ENCODE results near the gene PLXNA1. TPM values are rescaled to one million over a fixed set of nuclear protein-coding genes. Genes with fewer than 3 reads are reported as not detected.

The PLXNA1 gene
- total and polyA plus RNA-seq, 10 of the 15 experiments (the other 5 are each of a cell fraction or from before 2014, with no cell fraction given): 0.03 to 16.4 (median 2.5) TPM

DNA sequence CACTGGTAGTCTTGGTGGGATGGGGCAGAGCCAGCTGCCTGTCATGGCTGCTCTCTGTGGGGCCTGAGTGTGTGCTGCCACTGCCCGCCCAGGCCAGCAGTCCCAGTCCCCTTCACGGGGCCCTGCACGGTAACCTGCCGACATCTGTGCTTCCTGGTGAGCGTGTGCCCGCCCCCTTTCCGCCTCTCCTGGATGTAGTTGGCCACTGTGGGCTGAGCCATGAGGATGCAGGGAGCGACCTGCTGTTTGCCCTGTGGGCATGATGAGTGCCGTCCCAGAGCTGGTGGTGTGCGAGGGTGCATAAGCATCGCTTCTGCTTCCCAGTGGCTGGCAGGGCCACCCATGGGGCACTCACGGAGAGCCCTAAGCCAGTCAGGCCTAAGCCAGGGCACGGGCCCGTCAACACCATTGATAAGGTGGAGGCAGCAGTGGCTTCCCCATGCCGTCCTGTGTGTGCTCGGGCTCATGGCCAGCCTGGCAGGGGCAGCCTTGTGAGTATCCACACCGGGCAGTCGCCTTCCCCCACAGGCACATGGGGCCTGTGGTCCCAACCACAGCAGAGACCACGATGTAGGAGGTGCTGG is 14.6 kb downstream of the PLXNA1 start:
- no TSS peak for BruUV-seq (replicated peaks)
- 79% methylated on average over 19 of the region's 19 CpGs for WGBS (ENCODE audit: insufficient coverage, insufficient replicate concordance, low lambda C conversion rate, missing lambda C conversion rate)
- RAD21 ChIA-PET (ENCODE audit: unreplicated experiment): no interaction called here

More for the DNA sequence above, 14.6 kb downstream of the PLXNA1 start:
- H3K4me1 ChIP-seq (ENCODE audit: control insufficient read depth, insufficient read depth, low read length): peaks cover 4% of the 10 kb centered on the region; the same call in 1 of the 2 replicates
- H3K4me2 ChIP-seq (ENCODE audit: control insufficient read depth, insufficient read depth): no peak overlapping the region
- SMC1A ChIA-PET (ENCODE audit: uncharacterized antibody, unreplicated experiment): no interaction called here
- H3K9ac ChIP-seq (ENCODE audit: control insufficient read depth, insufficient read depth, low read length): no peak overlapping the region
- FAIRE-seq (no peak), DNase-seq (ENCODE audit: low read depth, low spot score) (no peak), ATAC-seq (no peak)
- POLR2A ChIA-PET: no interaction called here
- TF ChIP-seq POLR2A (IDR thresholded peaks at IDR 0.05; ENCODE audit: low read depth, low read length): no peak
- TF ChIP-seq, protein P1, sequence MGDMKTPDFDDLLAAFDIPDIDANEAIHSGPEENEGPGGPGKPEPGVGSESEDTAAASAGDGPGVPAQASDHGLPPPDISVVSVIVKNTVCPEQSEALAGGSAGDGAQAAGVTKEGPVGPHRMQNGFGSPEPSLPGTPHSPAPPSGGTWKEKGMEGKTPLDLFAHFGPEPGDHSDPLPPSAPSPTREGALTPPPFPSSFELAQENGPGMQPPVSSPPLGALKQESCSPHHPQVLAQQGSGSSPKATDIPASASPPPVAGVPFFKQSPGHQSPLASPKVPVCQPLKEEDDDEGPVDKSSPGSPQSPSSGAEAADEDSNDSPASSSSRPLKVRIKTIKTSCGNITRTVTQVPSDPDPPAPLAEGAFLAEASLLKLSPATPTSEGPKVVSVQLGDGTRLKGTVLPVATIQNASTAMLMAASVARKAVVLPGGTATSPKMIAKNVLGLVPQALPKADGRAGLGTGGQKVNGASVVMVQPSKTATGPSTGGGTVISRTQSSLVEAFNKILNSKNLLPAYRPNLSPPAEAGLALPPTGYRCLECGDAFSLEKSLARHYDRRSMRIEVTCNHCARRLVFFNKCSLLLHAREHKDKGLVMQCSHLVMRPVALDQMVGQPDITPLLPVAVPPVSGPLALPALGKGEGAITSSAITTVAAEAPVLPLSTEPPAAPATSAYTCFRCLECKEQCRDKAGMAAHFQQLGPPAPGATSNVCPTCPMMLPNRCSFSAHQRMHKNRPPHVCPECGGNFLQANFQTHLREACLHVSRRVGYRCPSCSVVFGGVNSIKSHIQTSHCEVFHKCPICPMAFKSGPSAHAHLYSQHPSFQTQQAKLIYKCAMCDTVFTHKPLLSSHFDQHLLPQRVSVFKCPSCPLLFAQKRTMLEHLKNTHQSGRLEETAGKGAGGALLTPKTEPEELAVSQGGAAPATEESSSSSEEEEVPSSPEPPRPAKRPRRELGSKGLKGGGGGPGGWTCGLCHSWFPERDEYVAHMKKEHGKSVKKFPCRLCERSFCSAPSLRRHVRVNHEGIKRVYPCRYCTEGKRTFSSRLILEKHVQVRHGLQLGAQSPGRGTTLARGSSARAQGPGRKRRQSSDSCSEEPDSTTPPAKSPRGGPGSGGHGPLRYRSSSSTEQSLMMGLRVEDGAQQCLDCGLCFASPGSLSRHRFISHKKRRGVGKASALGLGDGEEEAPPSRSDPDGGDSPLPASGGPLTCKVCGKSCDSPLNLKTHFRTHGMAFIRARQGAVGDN (IDR thresholded peaks at IDR 0.05): no peak
- no peak for TF ChIP-seq NKRF (conservative IDR thresholded peaks at IDR 0.05)
- TF ChIP-seq ETV6 (conservative IDR thresholded peaks at IDR 0.05 in 1 of 2, IDR thresholded peaks at IDR 0.05 in 1 of 2; ENCODE audit: borderline replicate concordance in 1 of 2, low read depth in 1 of 2): no peak
- TF ChIP-seq, protein P2, sequence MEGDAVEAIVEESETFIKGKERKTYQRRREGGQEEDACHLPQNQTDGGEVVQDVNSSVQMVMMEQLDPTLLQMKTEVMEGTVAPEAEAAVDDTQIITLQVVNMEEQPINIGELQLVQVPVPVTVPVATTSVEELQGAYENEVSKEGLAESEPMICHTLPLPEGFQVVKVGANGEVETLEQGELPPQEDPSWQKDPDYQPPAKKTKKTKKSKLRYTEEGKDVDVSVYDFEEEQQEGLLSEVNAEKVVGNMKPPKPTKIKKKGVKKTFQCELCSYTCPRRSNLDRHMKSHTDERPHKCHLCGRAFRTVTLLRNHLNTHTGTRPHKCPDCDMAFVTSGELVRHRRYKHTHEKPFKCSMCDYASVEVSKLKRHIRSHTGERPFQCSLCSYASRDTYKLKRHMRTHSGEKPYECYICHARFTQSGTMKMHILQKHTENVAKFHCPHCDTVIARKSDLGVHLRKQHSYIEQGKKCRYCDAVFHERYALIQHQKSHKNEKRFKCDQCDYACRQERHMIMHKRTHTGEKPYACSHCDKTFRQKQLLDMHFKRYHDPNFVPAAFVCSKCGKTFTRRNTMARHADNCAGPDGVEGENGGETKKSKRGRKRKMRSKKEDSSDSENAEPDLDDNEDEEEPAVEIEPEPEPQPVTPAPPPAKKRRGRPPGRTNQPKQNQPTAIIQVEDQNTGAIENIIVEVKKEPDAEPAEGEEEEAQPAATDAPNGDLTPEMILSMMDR (IDR thresholded peaks at IDR 0.05 in 2 of 3, conservative IDR thresholded peaks at IDR 0.05 in 1 of 3; ENCODE audit: control insufficient read depth in 2 of 3, extremely low read depth in 1 of 3, insufficient read depth in 1 of 3, low read depth in 3 of 3, low read length in 3 of 3): no peak
- TF ChIP-seq BRCA1 (IDR thresholded peaks at IDR 0.05; ENCODE audit: low read depth, low read length): no peak
- no peak for TF ChIP-seq ZBTB11 (CRISPR knock-in tag; IDR thresholded peaks at IDR 0.05)
- no peak for TF ChIP-seq CREM (IDR thresholded peaks at IDR 0.05; ENCODE audit: low read depth)
- TF ChIP-seq EGR1 (IDR thresholded peaks at IDR 0.05; ENCODE audit: borderline replicate concordance in 1 of 2, low read depth in 2 of 2, low read length in 2 of 2): no peak
- no peak for TF ChIP-seq PAX5 (IDR thresholded peaks at IDR 0.05; ENCODE audit: borderline replicate concordance, low read depth, low read length)
- no peak for TF ChIP-seq NFIC (IDR thresholded peaks at IDR 0.05; ENCODE audit: low read depth, low read length)
- H3K27me3 ChIP-seq (replicated peaks in 1 of 2; ENCODE audit: control insufficient read depth in 2 of 2, insufficient read depth in 2 of 2, low read length in 1 of 2): no peaks in the 10 kb centered on the region
- peaks cover 0 to 6% of the 10 kb centered on the region in 2 experiments; a peak in 2 of 4 replicates for H3K36me3 ChIP-seq (ENCODE audit: control insufficient read depth in 2 of 2, insufficient read depth in 2 of 2, low read length in 1 of 2)
- no peaks in the 10 kb centered on the region for H3K9me3 ChIP-seq (replicated peaks; ENCODE audit: control insufficient read depth, insufficient read depth, low read length)
- intact Hi-C loops (cut with micrococcal nuclease; ENCODE audit: unreplicated experiment): no loop called here
- H3K27ac ChIP-seq (ENCODE audit: control insufficient read depth, insufficient read depth): no peak overlapping the region
- H2AFZ ChIP-seq (ENCODE audit: control insufficient read depth, low read depth, low read length): no peak overlapping the region
- CTCF ChIA-PET: interaction anchor here (0.6 kb wide), 1 partner anchor 379 kb away, joined by 3 read pairs; no protein-coding TSS in a partner anchor
- peaks cover 3% of the 10 kb centered on the region; the same call in 1 of the 2 replicates for H4K20me1 ChIP-seq (ENCODE audit: control insufficient read depth, insufficient read depth)
- H3K4me3 ChIP-seq: no peak overlapping the region
- in situ Hi-C loops (cut with MboI): no loop called here
- no peaks in the 10 kb centered on the region for H3K79me2 ChIP-seq (ENCODE audit: control insufficient read depth, insufficient read depth, low read length)
